Measurements from ENCODE around the gene PRKAR1A. TPM values are rescaled to one million over a fixed set of nuclear protein-coding genes. Genes with fewer than 3 reads are reported as not detected.

The PRKAR1A gene
- total RNA-seq, 2 experiments from 2014 or later, result 158 to 332 TPM

DNA sequence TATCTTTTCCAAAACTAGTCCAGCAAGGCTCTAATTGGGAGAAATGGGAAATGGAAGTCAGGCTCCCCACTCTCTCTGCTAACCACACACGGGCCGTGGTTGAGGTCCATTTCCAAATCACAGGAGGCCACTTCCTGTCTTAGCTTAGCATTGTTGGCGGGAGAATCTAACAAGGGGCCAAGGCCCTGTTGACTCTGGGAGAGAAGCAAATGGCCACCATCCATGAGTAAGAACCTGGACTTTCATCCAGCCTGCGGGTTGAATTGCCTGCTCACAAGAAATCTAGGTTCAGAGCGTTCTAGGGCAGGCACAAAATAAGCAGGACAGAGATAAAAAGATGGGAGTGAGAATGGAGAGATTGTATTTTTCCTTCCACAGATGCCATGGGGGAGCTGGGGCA is 83.3 kb downstream of the PRKAR1A start:
- no peaks in the 10 kb centered on the region for H3K36me3 ChIP-seq (ENCODE audit: insufficient read depth, low read length)
- H4K20me1 ChIP-seq (ENCODE audit: insufficient read depth, low read length), result no peaks in the 10 kb centered on the region
- intact Hi-C loops (cut with micrococcal nuclease; ENCODE audit: unreplicated experiment), result no loop called here
- H3K79me2 ChIP-seq (ENCODE audit: insufficient read depth, low read depth, low read length), result no peaks in the 10 kb centered on the region
- no peaks in the 10 kb centered on the region for H3K9me2 ChIP-seq (ENCODE audit: insufficient read depth, low read length)
- no peaks in the 10 kb centered on the region for H3K9me3 ChIP-seq (ENCODE audit: low read length)
- no TSS peak for BruUV-seq (replicated peaks)
- H2AFZ ChIP-seq (ENCODE audit: low read length), result no peak overlapping the region
- POLR2A ChIA-PET, result interaction anchor here (1.0 to 1.8 kb wide), 2 partner anchors 10 to 11 kb away, joined by 3 to 4 read pairs; no protein-coding TSS in a partner anchor
- DNase-seq (ENCODE audit: low spot score), result no peak
- CTCF ChIA-PET (ENCODE audit: unreplicated experiment), result no interaction called here
- no peak overlapping the region for H3K27ac ChIP-seq (ENCODE audit: low read depth, low read length, poor library complexity, severe bottlenecking)
- H3K4me2 ChIP-seq (ENCODE audit: low read length), result no peak overlapping the region
- H3K4me3 ChIP-seq (ENCODE audit: low read depth, low read length, poor library complexity, severe bottlenecking), result no peak overlapping the region
- no peaks in the 10 kb centered on the region for H3K4me1 ChIP-seq (ENCODE audit: insufficient read depth, low read length, poor library complexity, severe bottlenecking)
- TF ChIP-seq EZH2phosphoT487 (IDR thresholded peaks at IDR 0.05; ENCODE audit: borderline replicate concordance, low read depth, low read length), result no peak
- TF ChIP-seq, protein P1, sequence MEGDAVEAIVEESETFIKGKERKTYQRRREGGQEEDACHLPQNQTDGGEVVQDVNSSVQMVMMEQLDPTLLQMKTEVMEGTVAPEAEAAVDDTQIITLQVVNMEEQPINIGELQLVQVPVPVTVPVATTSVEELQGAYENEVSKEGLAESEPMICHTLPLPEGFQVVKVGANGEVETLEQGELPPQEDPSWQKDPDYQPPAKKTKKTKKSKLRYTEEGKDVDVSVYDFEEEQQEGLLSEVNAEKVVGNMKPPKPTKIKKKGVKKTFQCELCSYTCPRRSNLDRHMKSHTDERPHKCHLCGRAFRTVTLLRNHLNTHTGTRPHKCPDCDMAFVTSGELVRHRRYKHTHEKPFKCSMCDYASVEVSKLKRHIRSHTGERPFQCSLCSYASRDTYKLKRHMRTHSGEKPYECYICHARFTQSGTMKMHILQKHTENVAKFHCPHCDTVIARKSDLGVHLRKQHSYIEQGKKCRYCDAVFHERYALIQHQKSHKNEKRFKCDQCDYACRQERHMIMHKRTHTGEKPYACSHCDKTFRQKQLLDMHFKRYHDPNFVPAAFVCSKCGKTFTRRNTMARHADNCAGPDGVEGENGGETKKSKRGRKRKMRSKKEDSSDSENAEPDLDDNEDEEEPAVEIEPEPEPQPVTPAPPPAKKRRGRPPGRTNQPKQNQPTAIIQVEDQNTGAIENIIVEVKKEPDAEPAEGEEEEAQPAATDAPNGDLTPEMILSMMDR (conservative IDR thresholded peaks at IDR 0.05; ENCODE audit: low read length), result no peak

GRCh38 chr17:68595986-68596385 is 83.8 kb downstream of the PRKAR1A start:
- no peaks in the 10 kb centered on the region for H3K9me2 ChIP-seq (ENCODE audit: insufficient read depth, low read length)
- ChIA-PET POLR2A (interaction anchor here (1.0 to 1.8 kb wide), 2 partner anchors 9 to 11 kb away, joined by 3 to 4 read pairs; no protein-coding TSS in a partner anchor), CTCF (ENCODE audit: unreplicated experiment) (no interaction called here)
- H3K4me1 ChIP-seq (ENCODE audit: insufficient read depth, low read length, poor library complexity, severe bottlenecking), result no peaks in the 10 kb centered on the region
- no peaks in the 10 kb centered on the region for H4K20me1 ChIP-seq (ENCODE audit: insufficient read depth, low read length)
- no peak overlapping the region for H3K4me3 ChIP-seq (ENCODE audit: low read depth, low read length, poor library complexity, severe bottlenecking)
- no TSS peak for BruUV-seq (replicated peaks)
- intact Hi-C loops (cut with micrococcal nuclease; ENCODE audit: unreplicated experiment), result no loop called here
- no peak overlapping the region for H3K27ac ChIP-seq (ENCODE audit: low read depth, low read length, poor library complexity, severe bottlenecking)
- no peak overlapping the region for H2AFZ ChIP-seq (ENCODE audit: low read length)
- no peaks in the 10 kb centered on the region for H3K9me3 ChIP-seq (ENCODE audit: low read length)
- no peak for DNase-seq (ENCODE audit: low spot score)
- no peak overlapping the region for H3K4me2 ChIP-seq (ENCODE audit: low read length)
- no peaks in the 10 kb centered on the region for H3K36me3 ChIP-seq (ENCODE audit: insufficient read depth, low read length)
- H3K79me2 ChIP-seq (ENCODE audit: insufficient read depth, low read depth, low read length), result no peaks in the 10 kb centered on the region
- TF ChIP-seq, protein P1 (conservative IDR thresholded peaks at IDR 0.05; ENCODE audit: low read length), result no peak
- no peak for TF ChIP-seq EZH2phosphoT487 (IDR thresholded peaks at IDR 0.05; ENCODE audit: borderline replicate concordance, low read depth, low read length)

GRCh38 chr17:68596411-68596945 is 84.2 kb downstream of the PRKAR1A start:
- H3K9me2 ChIP-seq (ENCODE audit: insufficient read depth, low read length), result no peaks in the 10 kb centered on the region
- H3K79me2 ChIP-seq (ENCODE audit: insufficient read depth, low read depth, low read length), result no peaks in the 10 kb centered on the region
- no peak for TF ChIP-seq EZH2phosphoT487 (IDR thresholded peaks at IDR 0.05; ENCODE audit: borderline replicate concordance, low read depth, low read length)
- TF ChIP-seq, protein P1 (conservative IDR thresholded peaks at IDR 0.05; ENCODE audit: low read length), result no peak
- CTCF ChIA-PET (ENCODE audit: unreplicated experiment), result no interaction called here
- no peak for DNase-seq (ENCODE audit: low spot score)
- intact Hi-C loops (cut with micrococcal nuclease; ENCODE audit: unreplicated experiment), result no loop called here
- H3K9me3 ChIP-seq (ENCODE audit: low read length), result no peaks in the 10 kb centered on the region
- H3K27ac ChIP-seq (ENCODE audit: low read depth, low read length, poor library complexity, severe bottlenecking), result no peak overlapping the region
- H3K36me3 ChIP-seq (ENCODE audit: insufficient read depth, low read length), result no peaks in the 10 kb centered on the region
- H3K4me1 ChIP-seq (ENCODE audit: insufficient read depth, low read length, poor library complexity, severe bottlenecking), result no peaks in the 10 kb centered on the region
- H3K4me2 ChIP-seq (ENCODE audit: low read length), result no peak overlapping the region
- H3K4me3 ChIP-seq (ENCODE audit: low read depth, low read length, poor library complexity, severe bottlenecking), result no peak overlapping the region
- BruUV-seq (replicated peaks), result no TSS peak
- H4K20me1 ChIP-seq (ENCODE audit: insufficient read depth, low read length), result no peaks in the 10 kb centered on the region
- POLR2A ChIA-PET, result interaction anchor here (1.0 to 1.8 kb wide), 3 partner anchors 9 to 23 kb away, joined by 3 to 4 read pairs (median 3); no protein-coding TSS in a partner anchor
- H2AFZ ChIP-seq (ENCODE audit: low read length), result no peak overlapping the region

All from OCI-LY7 (cell line).